ENCODE results near the gene MEN1.

MEN1 gene

DNA sequence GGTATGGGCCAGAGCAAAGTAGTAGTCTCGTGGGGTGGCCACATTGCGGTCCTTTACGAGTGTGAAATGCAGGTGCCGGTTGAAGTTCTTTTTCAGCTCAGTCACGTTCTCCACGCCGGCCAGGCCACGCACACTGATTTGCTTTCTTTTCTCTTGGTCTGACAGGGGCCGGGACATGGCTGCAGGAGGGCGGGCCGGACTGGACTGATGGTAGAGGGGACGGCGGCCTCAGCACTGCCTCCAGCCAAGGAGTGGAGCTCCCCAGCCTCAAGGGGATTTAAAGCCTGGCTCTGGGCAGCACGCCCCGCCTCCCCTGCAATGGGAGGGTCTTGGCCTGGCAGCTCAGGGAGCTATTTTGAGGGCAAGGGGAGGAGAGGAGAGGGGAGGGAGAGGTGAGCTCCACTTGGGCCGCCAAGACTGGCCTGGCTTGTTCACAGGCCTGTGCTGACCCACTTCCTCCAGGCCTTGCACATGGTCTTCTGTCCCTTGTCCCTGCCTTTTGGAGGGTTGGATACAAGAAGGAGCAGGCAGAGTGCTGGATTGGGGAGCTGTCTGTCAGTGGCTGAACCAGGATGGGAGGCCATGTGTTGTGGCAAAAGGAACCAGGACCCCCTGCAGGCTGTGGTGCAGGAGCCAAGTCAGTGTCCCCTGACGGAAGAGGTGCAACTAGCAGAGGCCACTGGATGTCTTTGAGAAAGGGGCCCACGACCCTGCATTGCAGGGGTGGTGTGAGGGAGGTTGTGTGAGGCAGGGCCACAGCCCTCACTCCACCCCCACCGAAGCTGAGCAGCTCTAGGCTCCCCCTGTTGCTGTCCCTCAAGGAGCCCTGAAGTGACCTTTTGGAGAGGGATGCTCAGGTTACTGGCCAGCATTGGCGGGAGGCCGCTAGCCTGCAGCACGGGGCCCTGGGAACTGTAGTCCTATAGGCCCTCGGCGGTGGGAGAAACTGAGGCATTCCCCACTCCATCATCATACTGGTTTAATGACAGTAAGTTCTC lies 50.3 kb downstream of the MEN1 start, which contains the start of gene PYGM:
PYGM (minus strand) TSS at position 253 of the 998 bp plus-strand sequence; CDS start at position 177, 76 bp downstream.
- DNase-seq: peak; percentile 61

- DNase-seq: no peak
Observed at GRCh38 chr11:64759131-64759721, 51.1 kb downstream of the MEN1 start.

DNA sequence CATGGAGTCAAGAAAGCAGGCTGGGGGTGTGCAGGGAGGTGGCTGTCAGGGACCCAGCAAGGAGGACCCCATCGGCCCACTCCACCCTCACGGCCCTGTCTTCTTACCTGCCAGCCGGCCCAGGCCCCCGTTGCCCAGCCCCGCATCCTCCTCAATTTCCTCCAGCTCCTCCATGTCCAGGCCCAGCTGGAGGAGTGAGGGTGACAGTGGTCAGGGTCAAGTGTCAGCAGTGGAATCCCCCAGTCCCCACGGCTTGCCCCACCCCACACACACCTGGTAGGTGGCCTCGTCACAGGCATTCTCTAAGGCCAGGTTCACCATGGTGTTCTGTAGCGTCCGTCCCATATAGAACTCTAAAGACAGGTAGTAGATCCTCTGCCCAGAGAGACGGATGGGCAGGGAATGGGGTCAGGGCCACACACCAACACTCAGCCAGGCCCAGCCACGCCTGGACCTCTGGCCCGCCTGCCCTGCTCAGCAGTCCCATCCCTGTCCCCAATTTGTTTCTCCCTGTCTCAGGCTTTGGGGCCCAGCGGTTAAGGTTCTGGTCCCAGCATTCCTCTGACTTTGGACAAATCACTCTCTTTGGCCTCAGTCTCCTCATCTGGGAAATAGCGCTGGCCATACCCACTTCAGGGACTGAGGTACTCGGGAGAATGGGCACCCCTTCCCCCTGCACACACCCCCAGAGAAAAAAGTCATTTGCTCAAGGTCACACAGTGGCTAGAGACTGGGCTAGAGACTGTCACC lies 51.8 kb downstream of the MEN1 start:
- no peak for DNase-seq

DNA sequence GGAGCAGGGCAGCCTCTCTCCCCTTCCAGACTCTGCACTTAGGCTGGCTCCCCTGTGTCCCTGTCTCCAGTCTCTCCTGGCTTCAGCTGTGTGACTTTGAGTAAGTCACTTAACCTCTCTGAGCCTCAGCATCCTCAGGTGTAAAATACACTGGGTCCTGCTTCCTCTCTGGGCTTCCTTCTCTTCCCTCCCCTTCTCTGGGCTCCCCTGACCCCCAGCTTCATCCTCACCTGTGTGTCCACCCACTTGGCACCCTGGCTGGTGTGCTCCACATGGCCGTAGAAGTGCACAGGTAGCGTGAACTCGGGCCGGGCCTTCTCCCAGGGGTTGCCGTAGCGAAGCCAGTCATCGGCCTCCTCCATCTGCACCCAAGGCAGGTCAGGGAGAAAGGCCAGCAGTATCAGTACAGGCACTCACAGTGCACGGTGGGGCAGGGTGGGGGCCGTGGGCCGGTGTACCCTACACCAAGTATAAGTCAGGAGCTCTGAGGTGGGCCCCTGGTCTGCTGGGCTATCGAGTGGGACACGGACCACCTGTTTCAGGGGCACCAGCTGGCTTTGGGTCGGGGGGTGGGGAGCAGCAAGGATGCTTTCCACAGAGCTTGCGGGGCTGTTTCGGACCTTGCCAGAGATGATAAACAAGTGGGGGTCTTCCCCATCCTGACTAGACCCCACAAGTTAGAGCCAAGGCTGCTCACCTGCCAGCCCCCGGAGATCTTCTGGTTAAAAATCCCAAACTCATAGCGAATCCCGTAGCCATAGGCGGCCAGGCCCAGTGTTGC lies 52.6 kb downstream of the MEN1 start:
- no peak for DNase-seq

GRCh38 chr11:64755681-64756361 lies 54.5 kb downstream of the MEN1 start:
- DNase-seq: no peak

DNA sequence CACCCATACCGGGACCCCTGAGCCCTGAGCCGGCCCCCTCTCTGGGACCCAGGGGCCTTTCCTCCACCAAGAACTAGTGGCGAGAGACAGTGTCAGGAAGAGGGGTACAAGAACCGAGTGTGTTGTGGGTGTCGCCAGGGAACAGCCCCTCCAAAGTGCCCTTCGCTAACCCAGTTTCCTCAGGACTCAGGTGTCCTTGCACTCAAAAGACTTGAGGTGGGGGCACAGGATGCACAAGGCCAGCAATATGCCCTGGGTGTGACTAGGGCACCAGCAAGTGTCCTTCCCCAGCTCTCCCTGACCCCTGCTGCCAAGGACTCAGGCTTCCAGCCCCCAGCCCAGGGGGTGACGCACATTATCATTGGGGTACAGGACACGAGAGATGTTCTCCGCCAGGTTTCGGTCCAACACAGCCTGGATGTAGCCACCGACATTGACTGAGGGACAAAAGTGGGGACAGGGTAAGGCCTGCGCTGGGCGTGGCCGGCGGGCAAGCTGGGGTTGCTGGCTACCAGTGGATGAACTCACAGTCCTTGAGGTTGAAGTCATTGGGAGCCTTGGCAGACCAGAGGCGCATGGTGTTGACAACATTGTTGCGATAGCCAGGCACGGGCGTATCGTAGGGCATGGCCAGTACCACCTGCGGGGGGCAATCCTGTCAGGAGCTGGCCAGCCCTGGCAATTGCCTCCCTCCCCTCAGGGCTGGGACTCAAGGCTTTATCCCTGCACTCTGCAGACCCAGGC lies 55.3 kb downstream of the MEN1 start:
- no peak for DNase-seq

- no peak for DNase-seq
Observed at GRCh38 chr11:64754124-64754918, 56.0 kb downstream of the MEN1 start.

All from fibroblast of upper back skin (primary cell).